Keratinocyte (primary cell): ENCODE results near the gene CCDC175. TPM values are rescaled to one million over a fixed set of nuclear protein-coding genes. Genes with fewer than 3 reads are reported as not detected.
A peak's percentile ranks its signal among the peaks of the same experiment; 100 is the strongest.

Experiments
- DNase-seq: peaks from one replicate; pipeline ENCODE4 v3.0.0-alpha.2; 2011; ENCODE audit warnings: low read depth, missing footprints, low spot score
- FAIRE-seq: peaks from 2 replicates; lab custom pipeline; 2011; peaks lifted over from hg19 to GRCh38; lab: Jason Lieb, UNC
- H2AFZ ChIP-seq: 2 replicates; pipeline ENCODE4 v1.6.0; 2012; ENCODE audit warnings: low read length, control low read depth, inconsistent platforms; ENCODE audit not compliant: control insufficient read depth
- H3K27ac ChIP-seq: 2 replicates; pipeline ENCODE4 v1.5.1; 2011; ENCODE audit warnings: low read length; ENCODE audit not compliant: control insufficient read depth, insufficient read depth
- H3K27me3 ChIP-seq: 3 replicates; pipeline ENCODE4 v1.6.0; 2011; ENCODE audit warnings: low read length; ENCODE audit not compliant: control insufficient read depth, insufficient read depth; ENCODE audit errors: extremely low read depth
- H3K36me3 ChIP-seq, 2 experiments: 2 replicates in 1 of 2; 3 replicates in 1 of 2; pipeline ENCODE4 v1.5.1; 2011; ENCODE audit warnings: low read length in 2 of 2, mild to moderate bottlenecking in 1 of 2; ENCODE audit not compliant: control insufficient read depth in 2 of 2, insufficient read depth in 2 of 2; ENCODE audit errors: extremely low read depth in 1 of 2
- H3K4me1 ChIP-seq: 3 replicates; pipeline ENCODE4 v1.5.1; 2011; ENCODE audit warnings: low read length; ENCODE audit not compliant: control insufficient read depth, insufficient read depth; ENCODE audit errors: extremely low read depth
- H3K4me2 ChIP-seq: 3 replicates; pipeline ENCODE4 v1.6.0; 2011; ENCODE audit warnings: low read depth, low read length; ENCODE audit not compliant: control insufficient read depth, insufficient read depth; ENCODE audit errors: extremely low read depth
- H3K4me3 ChIP-seq, 3 experiments: fragments of 200-600 bp in 1 of 3; sonication (generic) in 1 of 3; 2 replicates in 2 of 3; 3 replicates in 1 of 3; pipeline ENCODE4 v1.5.1; 2011 to 2016; ENCODE audit warnings: low read length in 3 of 3, mild to moderate bottlenecking in 3 of 3, control low read depth in 2 of 3, inconsistent platforms in 1 of 3, low read depth in 1 of 3, mixed read lengths in 1 of 3, mixed run types in 1 of 3, moderate library complexity in 1 of 3; ENCODE audit not compliant: control insufficient read depth in 2 of 3, insufficient read depth in 2 of 3; ENCODE audit errors: extremely low read depth in 1 of 3
- H3K79me2 ChIP-seq: 2 replicates; pipeline ENCODE4 v1.6.0; 2012; ENCODE audit warnings: low read length; ENCODE audit not compliant: control insufficient read depth, insufficient read depth
- H3K9ac ChIP-seq: 3 replicates; pipeline ENCODE4 v1.6.0; 2011; ENCODE audit warnings: low read length; ENCODE audit not compliant: control insufficient read depth, insufficient read depth; ENCODE audit errors: extremely low read depth
- H3K9me1 ChIP-seq: 3 replicates; pipeline ENCODE4 v1.6.0; 2011; ENCODE audit warnings: low read length; ENCODE audit not compliant: control insufficient read depth, insufficient read depth; ENCODE audit errors: extremely low read depth
- H3K9me3 ChIP-seq: 2 replicates; pipeline ENCODE4 v1.5.1; 2012; ENCODE audit warnings: low read depth, low read length; ENCODE audit not compliant: control insufficient read depth
- H4K20me1 ChIP-seq: 3 replicates; pipeline ENCODE4 v1.6.0; 2011; ENCODE audit warnings: low read length; ENCODE audit not compliant: control insufficient read depth, insufficient read depth; ENCODE audit errors: extremely low read depth
- EZH2 ChIP-seq: IDR thresholded peaks from one replicate; pipeline ENCODE4 v1.6.1; 2012; ENCODE audit warnings: inconsistent platforms, mild to moderate bottlenecking, low read length, moderate library complexity
- dilution Hi-C: fragments of 300-500 bp; cut with MboI; formaldehyde crosslinking; loops from one replicate; pipeline ENCODE4 v1.7.0; 2020; ENCODE audit warnings: low sequenced_read_pairs; ENCODE audit not compliant: extremely low pct_ligation_motif_present
- polyA plus RNA-seq, 5 experiments: library from polyadenylated mRNA; depleted of rRNA in 3 of 5; stranded (reverse) in 3 of 5; stranded (forward) in 1 of 5; unstranded in 1 of 5; fragments of >200 nt; gene quantifications; 1 replicate in 1 of 5; 2 replicates in 3 of 5; 3 replicates in 1 of 5; pipeline versions ENCODE4 v1.2.1 to v1.2.3, GENCODE V29; 2011 to 2012; ENCODE audit warnings: missing spikeins in 2 of 5, low read depth in 1 of 5, low replicate concordance in 1 of 5
- TF ChIP-seq, protein P1 (sequence below), 3 experiments: IDR thresholded peaks in 1 of 3; conservative IDR thresholded peaks in 1 of 3; optimal IDR thresholded peaks in 1 of 3; 2 replicates in 2 of 3; 3 replicates in 1 of 3; pipeline versions ENCODE3 to v1.5.1; 2011; ENCODE audit warnings: low read length in 3 of 3, mild to moderate bottlenecking in 3 of 3, moderate library complexity in 2 of 3, control low read depth in 1 of 3, inconsistent platforms in 1 of 3; ENCODE audit not compliant: insufficient read depth in 2 of 3; ENCODE audit errors: extremely low read depth in 1 of 3

Gene CCDC175
- polyA plus RNA-seq, 1 donor (not counting 4 experiments of a cell fraction or from before 2014, with no cell fraction given), result not detected

DNA sequence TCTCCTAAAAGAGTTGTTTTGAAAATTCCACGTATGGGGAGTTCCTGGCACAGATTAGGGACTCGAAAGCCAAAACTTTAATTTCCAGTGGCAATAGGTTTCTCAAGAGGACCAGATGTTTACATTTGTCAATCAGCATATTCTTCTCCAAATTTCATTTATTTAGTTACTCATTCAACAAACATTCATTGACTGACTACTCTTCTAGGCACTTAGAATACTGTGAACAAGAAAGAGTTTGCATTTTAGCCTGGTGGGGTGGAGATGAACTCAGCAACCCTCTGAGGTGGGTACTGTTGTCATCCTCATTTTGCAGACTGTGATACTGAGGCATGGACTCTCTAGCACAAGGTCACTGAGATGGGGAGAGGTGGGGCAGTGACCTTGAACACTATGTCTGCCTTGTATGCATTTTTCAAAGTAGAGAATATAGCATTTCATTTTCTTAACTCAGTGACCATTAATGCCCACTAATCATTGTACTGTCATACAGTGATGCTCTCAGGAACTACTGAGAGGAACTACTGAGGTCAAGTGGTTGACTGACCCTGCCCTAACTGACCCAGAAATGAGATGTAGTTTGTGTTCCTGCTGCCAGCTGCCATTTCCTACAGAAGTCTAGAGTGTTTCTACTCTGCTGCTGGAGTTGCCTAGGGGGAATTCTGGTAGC, 94.6 kb downstream of the CCDC175 start:
- Histone ChIP-seq H3K79me2 (peaks cover 51% of the 10 kb centered on the region), H3K4me1 (peaks cover 19% of the 10 kb centered on the region), H2AFZ (no peak overlapping the region), H3K9me1 (peaks cover 2% of the 10 kb centered on the region), H4K20me1 (no peaks in the 10 kb centered on the region), H3K27ac (peak overlapping the region; percentile 96), H3K4me2 (peak overlapping the region; percentile 94), H3K9ac (peak overlapping the region; percentile 79), H3K9me3 (no peaks in the 10 kb centered on the region), H3K4me3 (peak overlapping the region; percentile 81 to 95 (median 92)), H3K36me3 (peaks cover 0 to 12% of the 10 kb centered on the region in 2 experiments), H3K27me3 (no peaks in the 10 kb centered on the region)
- no peak for TF ChIP-seq EZH2
- TF ChIP-seq, protein P1, sequence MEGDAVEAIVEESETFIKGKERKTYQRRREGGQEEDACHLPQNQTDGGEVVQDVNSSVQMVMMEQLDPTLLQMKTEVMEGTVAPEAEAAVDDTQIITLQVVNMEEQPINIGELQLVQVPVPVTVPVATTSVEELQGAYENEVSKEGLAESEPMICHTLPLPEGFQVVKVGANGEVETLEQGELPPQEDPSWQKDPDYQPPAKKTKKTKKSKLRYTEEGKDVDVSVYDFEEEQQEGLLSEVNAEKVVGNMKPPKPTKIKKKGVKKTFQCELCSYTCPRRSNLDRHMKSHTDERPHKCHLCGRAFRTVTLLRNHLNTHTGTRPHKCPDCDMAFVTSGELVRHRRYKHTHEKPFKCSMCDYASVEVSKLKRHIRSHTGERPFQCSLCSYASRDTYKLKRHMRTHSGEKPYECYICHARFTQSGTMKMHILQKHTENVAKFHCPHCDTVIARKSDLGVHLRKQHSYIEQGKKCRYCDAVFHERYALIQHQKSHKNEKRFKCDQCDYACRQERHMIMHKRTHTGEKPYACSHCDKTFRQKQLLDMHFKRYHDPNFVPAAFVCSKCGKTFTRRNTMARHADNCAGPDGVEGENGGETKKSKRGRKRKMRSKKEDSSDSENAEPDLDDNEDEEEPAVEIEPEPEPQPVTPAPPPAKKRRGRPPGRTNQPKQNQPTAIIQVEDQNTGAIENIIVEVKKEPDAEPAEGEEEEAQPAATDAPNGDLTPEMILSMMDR (optimal IDR thresholded peaks at IDR 0.05 in 1 of 3, IDR thresholded peaks at IDR 0.05 in 1 of 3, conservative IDR thresholded peaks at IDR 0.05 in 1 of 3; ENCODE audit: extremely low read depth in 1 of 3, insufficient read depth in 2 of 3, low read length in 3 of 3), result no peak
- FAIRE-seq, result no peak
- dilution Hi-C loops, result no loop called here
- no peak for DNase-seq

DNA sequence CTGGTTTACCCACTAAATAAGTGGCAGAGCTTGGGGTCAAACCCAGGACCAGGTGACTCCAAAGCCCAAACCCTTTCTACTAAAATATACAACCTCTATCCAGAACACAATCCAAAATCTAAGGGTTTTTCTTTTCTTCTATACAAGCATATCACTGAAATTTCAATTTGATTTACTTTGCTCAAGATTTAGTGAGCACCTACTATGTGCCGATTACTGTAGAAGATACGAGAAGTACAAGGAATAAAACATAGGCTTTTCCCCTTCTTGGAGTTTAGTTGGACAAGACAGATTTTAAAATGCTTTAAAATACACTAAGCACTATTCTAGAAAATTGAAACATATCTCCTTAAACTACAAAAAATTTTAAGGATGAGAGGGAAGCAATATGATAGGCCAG, 95.2 kb downstream of the CCDC175 start:
- Histone ChIP-seq H3K27me3 (no peaks in the 10 kb centered on the region), H3K27ac (no peak overlapping the region), H3K79me2 (peaks cover 49% of the 10 kb centered on the region), H4K20me1 (no peaks in the 10 kb centered on the region), H2AFZ (no peak overlapping the region), H3K4me2 (peak overlapping the region; percentile 94), H3K9me1 (peaks cover 2% of the 10 kb centered on the region), H3K4me1 (peaks cover 19% of the 10 kb centered on the region), H3K9ac (no peak overlapping the region), H3K4me3 (peak overlapping the region in 1 of 3 experiments; percentile 92), H3K36me3 (peaks cover 0 to 12% of the 10 kb centered on the region in 2 experiments), H3K9me3 (no peaks in the 10 kb centered on the region)
- dilution Hi-C loops, result no loop called here
- DNase-seq (no peak), FAIRE-seq (no peak)
- no peak for TF ChIP-seq EZH2
- TF ChIP-seq, protein P1 (optimal IDR thresholded peaks at IDR 0.05 in 1 of 3, IDR thresholded peaks at IDR 0.05 in 1 of 3, conservative IDR thresholded peaks at IDR 0.05 in 1 of 3; ENCODE audit: extremely low read depth in 1 of 3, insufficient read depth in 2 of 3, low read length in 3 of 3), result no peak
